Neutrophil (primary cell): ENCODE results near the gene BBS12.

Source experiments
- H3K27ac ChIP-seq: fragments of 200-600 bp; sonication (generic); 2 replicates; pipeline ENCODE4 v1.5.1; 2016; ENCODE audit warnings: mild to moderate bottlenecking, moderate library complexity
- H3K27me3 ChIP-seq: fragments of 200-600 bp; sonication (generic); 2 replicates; pipeline ENCODE4 v1.6.0; 2016; ENCODE audit warnings: mild to moderate bottlenecking
- H3K36me3 ChIP-seq: fragments of 200-600 bp; sonication (generic); 2 replicates; pipeline ENCODE4 v1.5.1; 2017
- H3K4me1 ChIP-seq, 2 experiments: fragments of 200-600 bp in 1 of 2; sonication (generic) in 1 of 2; 1 replicate in 1 of 2; 2 replicates in 1 of 2; pipeline versions ENCODE4 v1.5.1 to v1.6.1; 2013 to 2016; ENCODE audit warnings: low read depth in 1 of 2, low read length in 1 of 2, mild to moderate bottlenecking in 1 of 2, moderate library complexity in 1 of 2; ENCODE audit not compliant: control insufficient read depth in 1 of 2, insufficient read depth in 1 of 2
- H3K4me3 ChIP-seq, 2 experiments: fragments of 200-600 bp in 1 of 2; sonication (generic) in 1 of 2; 1 replicate in 1 of 2; 2 replicates in 1 of 2; pipeline ENCODE4 v1.5.1; 2013 to 2016; ENCODE audit warnings: low read depth in 1 of 2, low read length in 1 of 2, mild to moderate bottlenecking in 1 of 2, moderate library complexity in 1 of 2
- H3K9me3 ChIP-seq: fragments of 200-600 bp; sonication (generic); 2 replicates; pipeline ENCODE4 v1.5.1; 2016
- CTCF ChIP-seq: fragments of 200-600 bp; sonication (generic); IDR thresholded peaks from 2 replicates; pipeline ENCODE4 v1.5.1; 2016; ENCODE audit warnings: antibody characterized with exemption

BBS12 gene

GRCh38 chr4:122772311-122772710, 39.8 kb downstream of the BBS12 start:
- TF ChIP-seq CTCF = no peak
- Histone ChIP-seq H3K36me3 (no peaks in the 10 kb centered on the region), H3K4me3 (no peak overlapping the region), H3K27me3 (no peaks in the 10 kb centered on the region), H3K4me1 (peaks cover 14 to 21% of the 10 kb centered on the region in 2 experiments), H3K27ac (no peak overlapping the region), H3K9me3 (no peaks in the 10 kb centered on the region)

GRCh38 chr4:122772986-122773385, 40.5 kb downstream of the BBS12 start:
- H3K4me1 ChIP-seq = peaks cover 12 to 20% of the 10 kb centered on the region in 2 experiments
- H3K9me3 ChIP-seq = no peaks in the 10 kb centered on the region
- no peak overlapping the region for H3K27ac ChIP-seq
- no peak for TF ChIP-seq CTCF
- no peak overlapping the region for H3K4me3 ChIP-seq
- H3K27me3 ChIP-seq = no peaks in the 10 kb centered on the region
- no peaks in the 10 kb centered on the region for H3K36me3 ChIP-seq

GRCh38 chr4:122775039-122775438, 42.5 kb downstream of the BBS12 start:
- Histone ChIP-seq H3K36me3 (no peaks in the 10 kb centered on the region), H3K27ac (no peak overlapping the region), H3K27me3 (no peaks in the 10 kb centered on the region), H3K9me3 (no peaks in the 10 kb centered on the region), H3K4me3 (no peak overlapping the region), H3K4me1 (peaks cover 12 to 20% of the 10 kb centered on the region in 2 experiments)
- TF ChIP-seq CTCF = no peak

- H3K27ac ChIP-seq = no peak overlapping the region
- H3K36me3 ChIP-seq = no peaks in the 10 kb centered on the region
- TF ChIP-seq CTCF = no peak
- no peak overlapping the region for H3K4me3 ChIP-seq
- H3K9me3 ChIP-seq = no peaks in the 10 kb centered on the region
- H3K4me1 ChIP-seq = peaks cover 12 to 20% of the 10 kb centered on the region in 2 experiments
- H3K27me3 ChIP-seq = no peaks in the 10 kb centered on the region
Measured at GRCh38 chr4:122775987-122776836, 43.7 kb downstream of the BBS12 start.

- Histone ChIP-seq H3K36me3 (no peaks in the 10 kb centered on the region), H3K4me1 (peaks cover 12 to 20% of the 10 kb centered on the region in 2 experiments), H3K4me3 (no peak overlapping the region), H3K27ac (no peak overlapping the region), H3K9me3 (no peaks in the 10 kb centered on the region), H3K27me3 (no peaks in the 10 kb centered on the region)
- no peak for TF ChIP-seq CTCF
Measured at GRCh38 chr4:122776916-122777315, 44.4 kb downstream of the BBS12 start.
